ENCODE results near the gene CCDC40. TPM values are rescaled to one million over a fixed set of nuclear protein-coding genes. Genes with fewer than 3 reads are reported as not detected.

CCDC40 gene
- 1 to 10 TPM in 1 of 2 donors, under 1 TPM in 1; 0.53 to 1.3 TPM for total RNA-seq

- no peak within 1 kb of the TSS for H3K27ac Mint-ChIP-seq
- peak within 1 kb of the TSS; percentile 88 to 95 for H3K4me3 Mint-ChIP-seq
- ATAC-seq (replicated peaks in 1 of 2) (peak; percentile 85), DNase-seq (peak; percentile 83)
- H3K27me3 Mint-ChIP-seq (ENCODE audit: low read depth) = peaks cover 33% of the 10 kb centered on the region
- H3K4me1 Mint-ChIP-seq (ENCODE audit: low read depth) = peaks cover 11% of the 10 kb centered on the region
- no peaks in the 10 kb centered on the region for H3K9me3 Mint-ChIP-seq
- H3K36me3 Mint-ChIP-seq (ENCODE audit: insufficient read depth in 2 of 2) = peaks cover 0 to 2% of the 10 kb centered on the region in 2 donors
Measured at GRCh38 chr17:80035937-80036714, at the start of gene CCDC40. CCDC40 (plus strand) TSS chr17:80036642; CDS start chr17:80036663, 21 bp downstream.

DNA sequence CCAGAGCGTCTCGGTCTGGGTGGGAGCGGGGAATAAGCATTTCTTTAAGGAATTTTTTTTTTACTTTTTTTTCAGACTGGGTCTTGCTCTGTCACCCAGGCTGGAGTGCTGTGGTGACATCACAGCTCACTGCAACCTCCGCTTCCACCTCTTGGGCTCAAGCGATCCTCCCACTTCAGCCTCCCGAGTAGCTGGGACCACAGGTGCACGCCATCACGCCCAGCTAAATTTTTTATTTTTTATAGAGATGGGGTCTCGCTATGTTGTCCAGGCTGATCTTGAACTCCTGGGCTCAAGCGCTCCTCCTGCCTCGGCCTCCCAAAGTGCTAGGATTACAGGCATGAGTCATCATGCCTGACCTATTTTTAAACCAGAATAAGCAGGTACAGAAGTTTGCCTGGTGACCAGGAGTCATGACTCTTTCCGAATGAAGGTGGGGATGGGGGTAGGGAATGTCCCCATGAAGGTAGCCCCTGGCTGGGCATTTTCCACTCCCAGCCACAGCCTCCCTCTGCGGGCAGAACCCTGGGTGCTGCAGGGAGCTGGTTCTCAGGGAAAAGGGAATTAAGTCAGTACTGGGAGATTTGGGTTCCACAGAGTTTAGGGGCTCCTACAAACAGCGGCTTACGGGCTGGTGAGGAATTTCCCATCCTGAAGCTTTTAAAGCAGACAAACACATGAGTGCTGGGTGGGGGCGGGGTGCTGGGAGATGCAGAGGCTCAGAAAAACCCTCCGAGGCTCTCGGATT lies 49.1 kb upstream of the CCDC40 start:
- ATAC-seq (replicated peaks in 1 of 2) (no peak), DNase-seq (no peak)
- Mint-ChIP-seq H3K9me3 (no peaks in the 10 kb centered on the region), H3K4me3 (no peak overlapping the region), H3K4me1 (ENCODE audit: low read depth) (peaks cover 9% of the 10 kb centered on the region), H3K27ac (no peak overlapping the region), H3K27me3 (ENCODE audit: low read depth) (no peaks in the 10 kb centered on the region), H3K36me3 (ENCODE audit: insufficient read depth in 2 of 2) (peaks cover 0 to 1% of the 10 kb centered on the region in 2 donors)

DNA sequence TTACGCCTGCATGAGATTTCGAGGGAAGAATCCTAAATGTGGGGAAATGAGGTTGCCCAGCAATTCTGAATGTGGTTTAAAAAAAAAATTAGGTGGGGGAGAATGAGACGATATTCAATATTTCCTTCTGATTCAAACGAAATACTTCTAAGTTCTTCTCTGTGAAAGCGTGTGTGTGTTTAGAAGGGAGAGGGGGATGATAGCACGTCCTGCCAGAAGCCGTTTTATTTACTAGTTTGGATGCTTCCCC lies 48.6 kb upstream of the CCDC40 start:
- no peak for DNase-seq
- no peak for ATAC-seq (replicated peaks in 1 of 2)
- peaks cover 14% of the 10 kb centered on the region for H3K4me1 Mint-ChIP-seq (ENCODE audit: low read depth)
- peaks cover 3 to 6% of the 10 kb centered on the region in 2 donors for H3K36me3 Mint-ChIP-seq (ENCODE audit: insufficient read depth in 2 of 2)
- H3K9me3 Mint-ChIP-seq = no peaks in the 10 kb centered on the region
- no peak overlapping the region for H3K27ac Mint-ChIP-seq
- H3K27me3 Mint-ChIP-seq (ENCODE audit: low read depth) = no peaks in the 10 kb centered on the region
- H3K4me3 Mint-ChIP-seq = no peak overlapping the region

DNA sequence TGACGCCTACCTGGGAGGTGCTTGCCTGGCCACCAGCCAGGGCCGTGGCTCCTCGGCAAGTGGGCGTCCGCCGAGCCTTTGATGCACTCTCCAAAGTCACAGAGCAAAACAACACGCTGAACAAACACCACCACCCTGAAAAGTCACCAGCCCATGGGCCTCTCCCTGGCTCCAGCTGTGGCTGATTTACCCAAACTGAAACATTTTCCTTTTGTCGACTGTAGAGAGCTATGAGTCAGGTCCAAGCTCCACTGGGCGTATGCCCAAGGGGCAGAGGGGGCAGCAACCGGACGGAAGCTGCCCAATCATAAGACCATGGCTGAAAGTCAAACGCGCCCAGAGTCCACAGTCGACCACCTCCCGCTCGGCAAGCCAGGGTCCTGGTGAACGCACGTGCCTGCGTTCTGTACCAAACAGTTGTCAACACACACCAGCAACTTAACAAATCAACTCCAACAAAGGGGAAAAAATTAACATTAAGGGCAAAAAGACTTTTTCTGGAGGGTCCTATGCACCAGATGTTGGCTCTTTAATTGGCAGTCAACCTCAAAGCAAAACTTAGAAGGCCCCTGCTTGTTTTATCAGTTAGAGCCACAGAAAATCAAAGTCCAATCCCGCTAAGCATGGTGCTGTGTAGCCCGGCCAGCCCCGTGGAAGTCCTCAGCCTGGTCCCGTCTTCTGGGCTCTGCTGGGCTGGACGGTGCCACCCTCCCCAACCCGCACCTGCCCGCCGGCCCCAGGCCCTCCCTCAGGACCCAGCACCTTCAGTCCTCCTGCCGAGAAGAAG lies 48.1 kb upstream of the CCDC40 start:
- no peak overlapping the region for H3K27ac Mint-ChIP-seq
- ATAC-seq (replicated peaks in 1 of 2) (peak in 1 of 2 donors; percentile 31), DNase-seq (peak; percentile 12 to 37)

GRCh38 chr17:79989106-79989835 lies 47.2 kb upstream of the CCDC40 start:
- H3K27me3 Mint-ChIP-seq (ENCODE audit: low read depth) = no peaks in the 10 kb centered on the region
- ATAC-seq (replicated peaks in 1 of 2) (no peak), DNase-seq (no peak)
- H3K9me3 Mint-ChIP-seq = no peaks in the 10 kb centered on the region
- peaks cover 27% of the 10 kb centered on the region for H3K4me1 Mint-ChIP-seq (ENCODE audit: low read depth)
- no peak overlapping the region for H3K4me3 Mint-ChIP-seq
- H3K27ac Mint-ChIP-seq = no peak overlapping the region
- peaks cover 3 to 6% of the 10 kb centered on the region in 2 donors for H3K36me3 Mint-ChIP-seq (ENCODE audit: insufficient read depth in 2 of 2)

More for the DNA sequence above, 48.1 kb upstream of the CCDC40 start:
- Mint-ChIP-seq H3K36me3 (ENCODE audit: insufficient read depth in 2 of 2) (peaks cover 3 to 6% of the 10 kb centered on the region in 2 donors), H3K4me1 (ENCODE audit: low read depth) (peaks cover 19% of the 10 kb centered on the region), H3K4me3 (no peak overlapping the region), H3K27me3 (ENCODE audit: low read depth) (no peaks in the 10 kb centered on the region), H3K9me3 (no peaks in the 10 kb centered on the region)

GRCh38 chr17:79990051-79990592 lies 46.3 kb upstream of the CCDC40 start:
- DNase-seq = no peak
- H3K4me1 Mint-ChIP-seq (ENCODE audit: low read depth) = peaks cover 35% of the 10 kb centered on the region
- peaks cover 3 to 7% of the 10 kb centered on the region in 2 donors for H3K36me3 Mint-ChIP-seq (ENCODE audit: insufficient read depth in 2 of 2)
- no peak overlapping the region for H3K27ac Mint-ChIP-seq
- no peak overlapping the region for H3K4me3 Mint-ChIP-seq
- no peaks in the 10 kb centered on the region for H3K9me3 Mint-ChIP-seq
- H3K27me3 Mint-ChIP-seq (ENCODE audit: low read depth) = no peaks in the 10 kb centered on the region
- ATAC-seq (replicated peaks in 1 of 2) = no peak

DNA sequence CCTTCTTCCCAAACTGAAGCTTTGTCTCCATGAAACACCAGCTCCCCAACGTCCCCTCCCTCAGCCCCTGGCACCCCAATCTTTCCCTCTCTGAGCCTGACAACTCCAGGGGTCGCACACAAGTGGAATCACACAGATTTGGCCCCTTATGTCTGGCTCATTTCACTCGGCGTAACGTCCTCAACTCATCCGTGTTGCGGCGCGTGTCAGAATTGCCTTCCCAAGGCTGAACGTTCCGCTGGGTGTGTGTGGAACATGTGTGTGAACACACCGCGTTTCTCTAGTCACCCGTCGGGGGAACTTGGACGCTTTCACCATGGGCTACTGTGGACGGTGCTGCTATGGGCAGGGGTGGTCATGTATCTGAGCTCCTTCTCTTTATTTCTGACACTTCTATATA lies 45.7 kb upstream of the CCDC40 start:
- ATAC-seq (replicated peaks in 1 of 2) (no peak), DNase-seq (no peak)
- Mint-ChIP-seq H3K27me3 (ENCODE audit: low read depth) (no peaks in the 10 kb centered on the region), H3K27ac (no peak overlapping the region), H3K36me3 (ENCODE audit: insufficient read depth in 2 of 2) (peaks cover 3 to 8% of the 10 kb centered on the region in 2 donors), H3K4me1 (ENCODE audit: low read depth) (peaks cover 41% of the 10 kb centered on the region), H3K9me3 (no peaks in the 10 kb centered on the region), H3K4me3 (peak overlapping the region; percentile 70 to 90)

DNA sequence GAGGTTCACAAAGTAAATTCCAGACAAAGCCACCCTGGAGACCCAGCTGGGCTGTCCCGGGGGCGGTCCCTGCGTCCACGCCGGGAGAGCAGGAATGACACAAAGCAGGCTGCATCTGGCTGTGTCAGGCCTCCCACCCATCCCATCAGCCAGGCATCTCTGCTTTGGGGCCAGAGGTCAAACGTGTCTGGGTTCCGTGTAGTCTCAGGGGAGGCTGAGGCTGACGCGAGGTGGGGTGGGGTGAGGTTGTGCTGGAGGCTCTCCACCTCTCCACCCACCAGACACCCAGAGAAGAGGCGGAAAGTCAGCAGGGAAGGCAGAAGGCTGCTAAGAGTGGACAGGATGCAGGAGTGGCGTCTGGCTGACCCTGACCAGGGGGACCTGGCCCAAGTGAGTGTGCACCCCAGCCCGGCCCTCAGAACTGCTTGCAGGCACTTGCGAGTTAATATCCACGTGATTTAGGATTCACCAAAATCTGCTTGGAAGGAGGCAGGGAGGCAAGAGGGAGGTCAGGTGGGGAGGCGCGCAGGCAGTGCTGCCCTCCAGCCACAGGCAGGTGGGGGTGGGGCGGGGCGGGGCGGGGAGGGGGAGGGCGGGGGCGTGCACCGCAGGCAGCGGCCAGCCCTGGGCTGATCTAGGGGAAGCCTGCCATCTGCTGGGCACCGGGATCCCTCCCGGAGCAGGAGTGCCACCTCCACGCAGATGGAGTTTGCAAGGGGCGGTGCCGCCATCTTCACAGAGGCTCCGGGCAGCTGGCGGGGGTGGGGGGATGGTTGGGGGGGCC lies 45.1 kb upstream of the CCDC40 start:
- H3K4me1 Mint-ChIP-seq (ENCODE audit: low read depth) = peaks cover 47% of the 10 kb centered on the region
- H3K36me3 Mint-ChIP-seq (ENCODE audit: insufficient read depth in 2 of 2) = peaks cover 3 to 8% of the 10 kb centered on the region in 2 donors
- DNase-seq (peak; percentile 88 to 91), ATAC-seq (replicated peaks in 1 of 2) (peak; percentile 78 to 84)
- H3K27me3 Mint-ChIP-seq (ENCODE audit: low read depth) = no peaks in the 10 kb centered on the region
- H3K4me3 Mint-ChIP-seq = peak overlapping the region; percentile 90 to 92
- no peaks in the 10 kb centered on the region for H3K9me3 Mint-ChIP-seq
- H3K27ac Mint-ChIP-seq = peak overlapping the region; percentile 71

DNA sequence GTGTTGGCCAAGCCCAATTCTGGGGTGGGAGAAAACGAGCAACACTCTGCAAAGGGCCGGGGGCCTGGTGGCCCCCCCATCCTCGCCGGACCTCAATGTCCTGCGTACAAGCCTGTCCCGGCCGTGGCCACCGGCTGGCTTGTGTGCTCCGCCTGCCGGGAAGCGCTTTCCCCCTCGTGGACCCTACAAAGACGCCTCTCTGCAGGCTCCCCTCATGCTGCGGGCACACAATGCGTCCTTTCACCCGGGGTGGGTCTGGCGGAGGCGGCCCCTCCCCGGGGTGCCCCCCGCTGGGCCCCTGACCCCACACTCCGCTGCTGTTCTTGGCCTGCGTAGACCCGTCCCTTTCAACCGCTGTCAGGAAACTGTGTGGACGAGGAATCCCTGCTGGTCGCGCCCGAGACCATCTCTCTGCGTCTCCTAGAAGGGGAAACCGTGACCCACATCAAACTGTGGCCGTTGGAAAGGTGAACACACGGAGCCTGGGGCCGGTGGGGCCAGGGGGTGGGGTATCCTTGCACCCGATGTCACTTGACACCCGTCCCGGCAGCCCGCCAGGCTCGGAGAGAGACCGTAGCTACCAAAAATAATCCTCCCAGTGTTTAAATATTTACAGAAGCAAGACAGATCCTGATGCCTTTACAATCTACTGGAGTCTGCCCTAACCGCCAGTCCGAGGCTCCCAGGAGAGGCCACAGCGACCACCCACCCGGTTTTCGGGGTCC lies 44.4 kb upstream of the CCDC40 start:
- Mint-ChIP-seq H3K4me3 (peak overlapping the region; percentile 90 to 92), H3K27me3 (ENCODE audit: low read depth) (no peaks in the 10 kb centered on the region), H3K9me3 (no peaks in the 10 kb centered on the region), H3K36me3 (ENCODE audit: insufficient read depth in 2 of 2) (peaks cover 3 to 8% of the 10 kb centered on the region in 2 donors), H3K4me1 (ENCODE audit: low read depth) (peaks cover 54% of the 10 kb centered on the region), H3K27ac (peak overlapping the region; percentile 49)
- peak; percentile 28 to 32 for ATAC-seq (replicated peaks in 1 of 2)
- peak; percentile 22 to 34 for DNase-seq

GRCh38 chr17:79992649-79993389 lies 43.6 kb upstream of the CCDC40 start:
- Mint-ChIP-seq H3K4me1 (ENCODE audit: low read depth) (peaks cover 62% of the 10 kb centered on the region), H3K4me3 (peak overlapping the region; percentile 90 to 92), H3K36me3 (ENCODE audit: insufficient read depth in 2 of 2) (peaks cover 3 to 8% of the 10 kb centered on the region in 2 donors), H3K27me3 (ENCODE audit: low read depth) (no peaks in the 10 kb centered on the region), H3K9me3 (no peaks in the 10 kb centered on the region), H3K27ac (peak overlapping the region; percentile 49)
- DNase-seq (no peak), ATAC-seq (replicated peaks in 1 of 2) (no peak)

Measured in activated T-cell treated with anti-CD3 and anti-CD28 coated beads, Interleukin-2, amount 50 U/mL, for 72 hours (primary cell).